Activated B cell treated with CpG ODN at 0.5 μM for 24 hours (primary cell): ENCODE data around the gene DYNLRB1. TPM values are rescaled to one million over a fixed set of nuclear protein-coding genes. Genes with fewer than 3 reads are reported as not detected.

ENCODE experiments used
- ATAC-seq: fragments of 200-7000 bp; cut with Tn5 transposase; one replicate; pipeline ENCODE4 v1.10.0; 2021; ENCODE audit warnings: low read depth, mild to moderate bottlenecking, moderate library complexity
- CTCF ChIA-PET: fragments of 350-600 bp; sonication (Branson Sonifier 250); formaldehyde crosslinking; loops from one replicate; lab custom pipeline; 2021; ENCODE audit warnings: antibody characterized with exemption; lab: Charles Lee
- POLR2A ChIA-PET: fragments of 350-600 bp; sonication (Branson Sonifier 250); formaldehyde crosslinking; loops from one replicate; lab custom pipeline; 2021; ENCODE audit warnings: antibody characterized with exemption; lab: Charles Lee
- DNase-seq: peaks from one replicate; pipeline ENCODE4 v3.0.0; 2022
- H3K27ac Mint-ChIP-seq: one replicate; pipeline ENCODE4 v1.8.0; 2020; ENCODE audit warnings: mixed read lengths
- H3K27me3 Mint-ChIP-seq: one replicate; pipeline ENCODE4 v1.8.0; 2021; ENCODE audit warnings: mixed read lengths
- H3K36me3 Mint-ChIP-seq: one replicate; pipeline ENCODE4 v1.8.0; 2021; ENCODE audit warnings: low read depth, mixed read lengths
- H3K4me1 Mint-ChIP-seq: one replicate; pipeline ENCODE4 v1.8.0; 2021; ENCODE audit warnings: mixed read lengths
- H3K4me3 Mint-ChIP-seq: one replicate; pipeline ENCODE4 v1.8.0; 2020; ENCODE audit warnings: mild to moderate bottlenecking, mixed read lengths
- H3K9me3 Mint-ChIP-seq: one replicate; pipeline ENCODE4 v1.8.0; 2020; ENCODE audit warnings: mixed read lengths
- intact Hi-C: fragments of 100-400 bp; cut with micrococcal nuclease; formaldehyde crosslinking; loops from one replicate; pipeline ENCODE4 v1.15.1; 2024
- total RNA-seq: library from RNA; stranded (reverse); gene quantifications from 2 replicates; pipeline ENCODE4 v1.2.3, GENCODE V29; 2022
- TF ChIP-seq, protein P1 (sequence below): fragments of 200-600 bp; IDR thresholded peaks from one replicate; pipeline ENCODE4 v1.8.0; 2022; ENCODE audit warnings: antibody characterized with exemption, mild to moderate bottlenecking

The DYNLRB1 gene
- total RNA-seq, 1 donor from 2014 or later, result 65.9 TPM

GRCh38 chr20:34547844-34548613 is 31.8 kb downstream of the DYNLRB1 start:
- Mint-ChIP-seq H3K27ac (no peak overlapping the region), H3K4me1 (peaks cover 12% of the 10 kb centered on the region), H3K9me3 (no peaks in the 10 kb centered on the region), H3K4me3 (no peak overlapping the region), H3K36me3 (peaks cover 1% of the 10 kb centered on the region), H3K27me3 (no peaks in the 10 kb centered on the region)
- ChIA-PET POLR2A (no interaction called here), CTCF (interaction anchor here (0.7 kb wide), 1 partner anchor 11 kb away, joined by 3 read pairs; no protein-coding TSS in a partner anchor)
- DNase-seq (no peak), ATAC-seq (no peak)
- intact Hi-C loops, result no loop called here
- TF ChIP-seq, protein P1, sequence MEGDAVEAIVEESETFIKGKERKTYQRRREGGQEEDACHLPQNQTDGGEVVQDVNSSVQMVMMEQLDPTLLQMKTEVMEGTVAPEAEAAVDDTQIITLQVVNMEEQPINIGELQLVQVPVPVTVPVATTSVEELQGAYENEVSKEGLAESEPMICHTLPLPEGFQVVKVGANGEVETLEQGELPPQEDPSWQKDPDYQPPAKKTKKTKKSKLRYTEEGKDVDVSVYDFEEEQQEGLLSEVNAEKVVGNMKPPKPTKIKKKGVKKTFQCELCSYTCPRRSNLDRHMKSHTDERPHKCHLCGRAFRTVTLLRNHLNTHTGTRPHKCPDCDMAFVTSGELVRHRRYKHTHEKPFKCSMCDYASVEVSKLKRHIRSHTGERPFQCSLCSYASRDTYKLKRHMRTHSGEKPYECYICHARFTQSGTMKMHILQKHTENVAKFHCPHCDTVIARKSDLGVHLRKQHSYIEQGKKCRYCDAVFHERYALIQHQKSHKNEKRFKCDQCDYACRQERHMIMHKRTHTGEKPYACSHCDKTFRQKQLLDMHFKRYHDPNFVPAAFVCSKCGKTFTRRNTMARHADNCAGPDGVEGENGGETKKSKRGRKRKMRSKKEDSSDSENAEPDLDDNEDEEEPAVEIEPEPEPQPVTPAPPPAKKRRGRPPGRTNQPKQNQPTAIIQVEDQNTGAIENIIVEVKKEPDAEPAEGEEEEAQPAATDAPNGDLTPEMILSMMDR, result no peak

- H3K4me3 Mint-ChIP-seq, result no peak overlapping the region
- POLR2A ChIA-PET, result no interaction called here
- no peak overlapping the region for H3K27ac Mint-ChIP-seq
- CTCF ChIA-PET, result no interaction called here
- DNase-seq (no peak), ATAC-seq (no peak)
- peaks cover 5% of the 10 kb centered on the region for H3K4me1 Mint-ChIP-seq
- H3K9me3 Mint-ChIP-seq, result no peaks in the 10 kb centered on the region
- H3K36me3 Mint-ChIP-seq, result no peaks in the 10 kb centered on the region
- TF ChIP-seq, protein P1, result no peak
- intact Hi-C loops, result no loop called here
- no peaks in the 10 kb centered on the region for H3K27me3 Mint-ChIP-seq
Measured at GRCh38 chr20:34549291-34549928, 33.2 kb downstream of the DYNLRB1 start.

- DNase-seq (no peak), ATAC-seq (no peak)
- Mint-ChIP-seq H3K4me1 (no peaks in the 10 kb centered on the region), H3K36me3 (no peaks in the 10 kb centered on the region), H3K9me3 (no peaks in the 10 kb centered on the region), H3K27me3 (no peaks in the 10 kb centered on the region), H3K27ac (no peak overlapping the region), H3K4me3 (no peak overlapping the region)
- ChIA-PET CTCF (no interaction called here), POLR2A (no interaction called here)
- intact Hi-C loops, result no loop called here
- TF ChIP-seq, protein P1, result no peak
Measured at GRCh38 chr20:34549929-34550305, 33.7 kb downstream of the DYNLRB1 start.

GRCh38 chr20:34552569-34552968 is 36.3 kb downstream of the DYNLRB1 start:
- no peak overlapping the region for H3K4me3 Mint-ChIP-seq
- TF ChIP-seq, protein P1, result no peak
- H3K27me3 Mint-ChIP-seq, result no peaks in the 10 kb centered on the region
- CTCF ChIA-PET, result no interaction called here
- H3K9me3 Mint-ChIP-seq, result no peaks in the 10 kb centered on the region
- DNase-seq (no peak), ATAC-seq (no peak)
- no peak overlapping the region for H3K27ac Mint-ChIP-seq
- intact Hi-C loops, result no loop called here
- POLR2A ChIA-PET, result no interaction called here
- peaks cover 5% of the 10 kb centered on the region for H3K4me1 Mint-ChIP-seq
- H3K36me3 Mint-ChIP-seq, result no peaks in the 10 kb centered on the region

DNA sequence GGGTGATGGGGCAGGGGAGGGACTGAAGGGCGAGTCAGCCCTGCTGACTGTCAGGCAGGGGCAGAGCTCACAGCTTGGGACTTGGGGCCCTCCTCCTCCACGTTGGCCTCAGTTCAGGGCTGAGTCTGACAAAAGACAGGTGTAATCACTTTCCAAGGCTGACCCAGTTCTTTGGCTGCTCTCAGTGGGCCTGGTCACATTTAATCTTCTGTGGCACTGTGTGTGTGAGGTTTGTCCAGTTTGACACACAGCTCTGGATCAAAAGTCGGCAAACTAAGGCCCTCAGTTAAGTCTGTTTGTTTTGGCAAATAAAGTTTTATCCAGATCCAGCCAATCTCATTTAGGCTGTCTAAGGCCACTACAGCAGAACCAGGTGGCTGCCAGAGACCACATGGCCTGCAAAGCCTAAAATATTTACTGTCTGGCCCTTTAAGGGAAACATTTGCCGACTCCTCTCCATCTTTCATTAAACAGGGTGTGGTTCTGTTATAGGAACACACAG is 37.2 kb downstream of the DYNLRB1 start:
- ChIA-PET CTCF (no interaction called here), POLR2A (no interaction called here)
- H3K9me3 Mint-ChIP-seq, result no peaks in the 10 kb centered on the region
- TF ChIP-seq, protein P1, result no peak
- H3K4me3 Mint-ChIP-seq, result no peak overlapping the region
- intact Hi-C loops, result no loop called here
- no peak overlapping the region for H3K27ac Mint-ChIP-seq
- peaks cover 13% of the 10 kb centered on the region for H3K4me1 Mint-ChIP-seq
- DNase-seq (no peak), ATAC-seq (no peak)
- no peaks in the 10 kb centered on the region for H3K27me3 Mint-ChIP-seq
- no peaks in the 10 kb centered on the region for H3K36me3 Mint-ChIP-seq
